ENCODE measurements around the gene RNF181. TPM values are rescaled to one million over a fixed set of nuclear protein-coding genes. Genes with fewer than 3 reads are reported as not detected.

The RNF181 gene
- total and polyA plus RNA-seq, 2 of the 13 experiments (the other 11 are each of a cell fraction or from before 2014, with no cell fraction given) = 224 to 578 TPM

DNA sequence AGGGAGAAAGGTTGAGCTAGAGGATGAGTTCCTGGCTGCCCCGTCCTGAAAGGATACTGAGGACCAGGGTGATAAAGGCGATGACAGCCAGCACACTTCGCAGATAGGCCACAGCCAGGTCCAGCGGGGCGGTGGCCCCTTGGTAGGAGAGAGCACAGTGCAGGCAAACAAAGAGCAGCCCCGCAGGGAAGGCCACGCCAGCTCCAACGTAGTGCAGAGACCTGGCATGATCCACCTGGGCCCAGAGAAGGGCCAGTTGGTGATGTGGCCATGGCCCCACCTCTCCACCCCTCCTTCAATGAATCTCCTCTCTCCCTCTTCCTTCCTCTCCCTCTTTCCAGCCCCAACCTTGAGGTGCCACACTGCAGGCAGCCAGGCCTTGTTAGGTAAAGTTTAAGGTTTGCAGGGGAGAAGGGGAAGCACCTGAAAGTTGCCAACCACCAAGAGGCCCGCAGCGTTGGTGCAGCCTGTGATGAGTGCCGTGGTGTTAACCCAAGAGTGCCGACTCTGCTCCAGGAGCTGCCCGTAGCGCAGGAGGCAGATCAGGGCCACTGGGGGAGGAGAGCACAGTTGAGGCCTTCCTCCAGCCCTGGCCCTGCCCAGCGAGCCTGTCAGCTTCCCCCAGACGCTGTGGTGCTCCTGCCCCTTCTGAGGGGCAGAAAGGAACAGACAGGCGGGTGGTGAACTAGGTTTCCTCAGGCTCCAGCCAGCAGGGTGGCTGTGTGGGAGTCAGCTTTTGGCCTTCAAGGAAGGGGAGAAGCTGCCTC, 4.1 kb downstream of the RNF181 start (continued):
- TF ChIP-seq SALL1 (CRISPR knock-in tag; IDR thresholded peaks at IDR 0.05) = 0 out of 2 replicates have a peak, but pooled peaks have one; percentile 8
- no peak for TF ChIP-seq ZKSCAN1 (IDR thresholded peaks at IDR 0.05; ENCODE audit: low read length)
- peak; percentile 94 for TF ChIP-seq ZNF326 (CRISPR knock-in tag; IDR thresholded peaks at IDR 0.05; ENCODE audit: borderline replicate concordance)
- peak; percentile 24 for TF ChIP-seq RBM22 (optimal IDR thresholded peaks at IDR 0.05; ENCODE audit: low read length)
- TF ChIP-seq, protein P1, sequence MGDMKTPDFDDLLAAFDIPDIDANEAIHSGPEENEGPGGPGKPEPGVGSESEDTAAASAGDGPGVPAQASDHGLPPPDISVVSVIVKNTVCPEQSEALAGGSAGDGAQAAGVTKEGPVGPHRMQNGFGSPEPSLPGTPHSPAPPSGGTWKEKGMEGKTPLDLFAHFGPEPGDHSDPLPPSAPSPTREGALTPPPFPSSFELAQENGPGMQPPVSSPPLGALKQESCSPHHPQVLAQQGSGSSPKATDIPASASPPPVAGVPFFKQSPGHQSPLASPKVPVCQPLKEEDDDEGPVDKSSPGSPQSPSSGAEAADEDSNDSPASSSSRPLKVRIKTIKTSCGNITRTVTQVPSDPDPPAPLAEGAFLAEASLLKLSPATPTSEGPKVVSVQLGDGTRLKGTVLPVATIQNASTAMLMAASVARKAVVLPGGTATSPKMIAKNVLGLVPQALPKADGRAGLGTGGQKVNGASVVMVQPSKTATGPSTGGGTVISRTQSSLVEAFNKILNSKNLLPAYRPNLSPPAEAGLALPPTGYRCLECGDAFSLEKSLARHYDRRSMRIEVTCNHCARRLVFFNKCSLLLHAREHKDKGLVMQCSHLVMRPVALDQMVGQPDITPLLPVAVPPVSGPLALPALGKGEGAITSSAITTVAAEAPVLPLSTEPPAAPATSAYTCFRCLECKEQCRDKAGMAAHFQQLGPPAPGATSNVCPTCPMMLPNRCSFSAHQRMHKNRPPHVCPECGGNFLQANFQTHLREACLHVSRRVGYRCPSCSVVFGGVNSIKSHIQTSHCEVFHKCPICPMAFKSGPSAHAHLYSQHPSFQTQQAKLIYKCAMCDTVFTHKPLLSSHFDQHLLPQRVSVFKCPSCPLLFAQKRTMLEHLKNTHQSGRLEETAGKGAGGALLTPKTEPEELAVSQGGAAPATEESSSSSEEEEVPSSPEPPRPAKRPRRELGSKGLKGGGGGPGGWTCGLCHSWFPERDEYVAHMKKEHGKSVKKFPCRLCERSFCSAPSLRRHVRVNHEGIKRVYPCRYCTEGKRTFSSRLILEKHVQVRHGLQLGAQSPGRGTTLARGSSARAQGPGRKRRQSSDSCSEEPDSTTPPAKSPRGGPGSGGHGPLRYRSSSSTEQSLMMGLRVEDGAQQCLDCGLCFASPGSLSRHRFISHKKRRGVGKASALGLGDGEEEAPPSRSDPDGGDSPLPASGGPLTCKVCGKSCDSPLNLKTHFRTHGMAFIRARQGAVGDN (CRISPR knock-in tag; IDR thresholded peaks at IDR 0.05) = peak; percentile 79
- no peak for TF ChIP-seq MAFK (conservative IDR thresholded peaks at IDR 0.05 in 1 of 2, IDR thresholded peaks at IDR 0.05 in 1 of 2; ENCODE audit: low read length in 2 of 2)
- TF ChIP-seq, protein P2, sequence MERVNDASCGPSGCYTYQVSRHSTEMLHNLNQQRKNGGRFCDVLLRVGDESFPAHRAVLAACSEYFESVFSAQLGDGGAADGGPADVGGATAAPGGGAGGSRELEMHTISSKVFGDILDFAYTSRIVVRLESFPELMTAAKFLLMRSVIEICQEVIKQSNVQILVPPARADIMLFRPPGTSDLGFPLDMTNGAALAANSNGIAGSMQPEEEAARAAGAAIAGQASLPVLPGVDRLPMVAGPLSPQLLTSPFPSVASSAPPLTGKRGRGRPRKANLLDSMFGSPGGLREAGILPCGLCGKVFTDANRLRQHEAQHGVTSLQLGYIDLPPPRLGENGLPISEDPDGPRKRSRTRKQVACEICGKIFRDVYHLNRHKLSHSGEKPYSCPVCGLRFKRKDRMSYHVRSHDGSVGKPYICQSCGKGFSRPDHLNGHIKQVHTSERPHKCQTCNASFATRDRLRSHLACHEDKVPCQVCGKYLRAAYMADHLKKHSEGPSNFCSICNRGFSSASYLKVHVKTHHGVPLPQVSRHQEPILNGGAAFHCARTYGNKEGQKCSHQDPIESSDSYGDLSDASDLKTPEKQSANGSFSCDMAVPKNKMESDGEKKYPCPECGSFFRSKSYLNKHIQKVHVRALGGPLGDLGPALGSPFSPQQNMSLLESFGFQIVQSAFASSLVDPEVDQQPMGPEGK (CRISPR knock-in tag; IDR thresholded peaks at IDR 0.05) = 0 out of 2 replicates have a peak, but pooled peaks have one; percentile 30
- no peak for TF ChIP-seq THYN1 (CRISPR knock-in tag; IDR thresholded peaks at IDR 0.05; ENCODE audit: borderline replicate concordance, low read depth)
- peak; percentile 94 for TF ChIP-seq AGO2 (optimal IDR thresholded peaks at IDR 0.05; ENCODE audit: low read depth, low read length)
- TF ChIP-seq, protein P3, sequence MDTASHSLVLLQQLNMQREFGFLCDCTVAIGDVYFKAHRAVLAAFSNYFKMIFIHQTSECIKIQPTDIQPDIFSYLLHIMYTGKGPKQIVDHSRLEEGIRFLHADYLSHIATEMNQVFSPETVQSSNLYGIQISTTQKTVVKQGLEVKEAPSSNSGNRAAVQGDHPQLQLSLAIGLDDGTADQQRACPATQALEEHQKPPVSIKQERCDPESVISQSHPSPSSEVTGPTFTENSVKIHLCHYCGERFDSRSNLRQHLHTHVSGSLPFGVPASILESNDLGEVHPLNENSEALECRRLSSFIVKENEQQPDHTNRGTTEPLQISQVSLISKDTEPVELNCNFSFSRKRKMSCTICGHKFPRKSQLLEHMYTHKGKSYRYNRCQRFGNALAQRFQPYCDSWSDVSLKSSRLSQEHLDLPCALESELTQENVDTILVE (CRISPR knock-in tag; IDR thresholded peaks at IDR 0.05) = no peak
- TF ChIP-seq, protein P4, sequence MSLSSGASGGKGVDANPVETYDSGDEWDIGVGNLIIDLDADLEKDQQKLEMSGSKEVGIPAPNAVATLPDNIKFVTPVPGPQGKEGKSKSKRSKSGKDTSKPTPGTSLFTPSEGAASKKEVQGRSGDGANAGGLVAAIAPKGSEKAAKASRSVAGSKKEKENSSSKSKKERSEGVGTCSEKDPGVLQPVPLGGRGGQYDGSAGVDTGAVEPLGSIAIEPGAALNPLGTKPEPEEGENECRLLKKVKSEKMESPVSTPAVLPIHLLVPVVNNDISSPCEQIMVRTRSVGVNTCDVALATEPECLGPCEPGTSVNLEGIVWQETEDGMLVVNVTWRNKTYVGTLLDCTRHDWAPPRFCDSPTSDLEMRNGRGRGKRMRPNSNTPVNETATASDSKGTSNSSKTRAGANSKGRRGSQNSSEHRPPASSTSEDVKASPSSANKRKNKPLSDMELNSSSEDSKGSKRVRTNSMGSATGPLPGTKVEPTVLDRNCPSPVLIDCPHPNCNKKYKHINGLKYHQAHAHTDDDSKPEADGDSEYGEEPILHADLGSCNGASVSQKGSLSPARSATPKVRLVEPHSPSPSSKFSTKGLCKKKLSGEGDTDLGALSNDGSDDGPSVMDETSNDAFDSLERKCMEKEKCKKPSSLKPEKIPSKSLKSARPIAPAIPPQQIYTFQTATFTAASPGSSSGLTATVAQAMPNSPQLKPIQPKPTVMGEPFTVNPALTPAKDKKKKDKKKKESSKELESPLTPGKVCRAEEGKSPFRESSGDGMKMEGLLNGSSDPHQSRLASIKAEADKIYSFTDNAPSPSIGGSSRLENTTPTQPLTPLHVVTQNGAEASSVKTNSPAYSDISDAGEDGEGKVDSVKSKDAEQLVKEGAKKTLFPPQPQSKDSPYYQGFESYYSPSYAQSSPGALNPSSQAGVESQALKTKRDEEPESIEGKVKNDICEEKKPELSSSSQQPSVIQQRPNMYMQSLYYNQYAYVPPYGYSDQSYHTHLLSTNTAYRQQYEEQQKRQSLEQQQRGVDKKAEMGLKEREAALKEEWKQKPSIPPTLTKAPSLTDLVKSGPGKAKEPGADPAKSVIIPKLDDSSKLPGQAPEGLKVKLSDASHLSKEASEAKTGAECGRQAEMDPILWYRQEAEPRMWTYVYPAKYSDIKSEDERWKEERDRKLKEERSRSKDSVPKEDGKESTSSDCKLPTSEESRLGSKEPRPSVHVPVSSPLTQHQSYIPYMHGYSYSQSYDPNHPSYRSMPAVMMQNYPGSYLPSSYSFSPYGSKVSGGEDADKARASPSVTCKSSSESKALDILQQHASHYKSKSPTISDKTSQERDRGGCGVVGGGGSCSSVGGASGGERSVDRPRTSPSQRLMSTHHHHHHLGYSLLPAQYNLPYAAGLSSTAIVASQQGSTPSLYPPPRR (CRISPR knock-in tag; IDR thresholded peaks at IDR 0.05; ENCODE audit: borderline replicate concordance) = 0 out of 2 replicates have a peak, but pooled peaks have one; percentile 15
- TF ChIP-seq, protein P5, sequence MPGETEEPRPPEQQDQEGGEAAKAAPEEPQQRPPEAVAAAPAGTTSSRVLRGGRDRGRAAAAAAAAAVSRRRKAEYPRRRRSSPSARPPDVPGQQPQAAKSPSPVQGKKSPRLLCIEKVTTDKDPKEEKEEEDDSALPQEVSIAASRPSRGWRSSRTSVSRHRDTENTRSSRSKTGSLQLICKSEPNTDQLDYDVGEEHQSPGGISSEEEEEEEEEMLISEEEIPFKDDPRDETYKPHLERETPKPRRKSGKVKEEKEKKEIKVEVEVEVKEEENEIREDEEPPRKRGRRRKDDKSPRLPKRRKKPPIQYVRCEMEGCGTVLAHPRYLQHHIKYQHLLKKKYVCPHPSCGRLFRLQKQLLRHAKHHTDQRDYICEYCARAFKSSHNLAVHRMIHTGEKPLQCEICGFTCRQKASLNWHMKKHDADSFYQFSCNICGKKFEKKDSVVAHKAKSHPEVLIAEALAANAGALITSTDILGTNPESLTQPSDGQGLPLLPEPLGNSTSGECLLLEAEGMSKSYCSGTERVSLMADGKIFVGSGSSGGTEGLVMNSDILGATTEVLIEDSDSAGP (CRISPR knock-in tag; IDR thresholded peaks at IDR 0.05; ENCODE audit: borderline replicate concordance) = 0 out of 2 replicates have a peak, but pooled peaks have one; percentile 29
- no peak for TF ChIP-seq MEIS1 (CRISPR knock-in tag; IDR thresholded peaks at IDR 0.05; ENCODE audit: borderline replicate concordance)
